H1 (cell line): Measurements from ENCODE around the gene THOP1. TPM values are rescaled to one million over a fixed set of nuclear protein-coding genes. Genes with fewer than 3 reads are reported as not detected.

ENCODE experiments used
- EGR1 ChIP-seq: IDR thresholded peaks from 2 replicates; pipeline ENCODE4 v1.6.1; 2011; ENCODE audit warnings: low read depth, low read length, borderline replicate concordance
- HDAC6 ChIP-seq: IDR thresholded peaks from one replicate; pipeline ENCODE4 v1.7.1; 2012; ENCODE audit warnings: low read depth, mild to moderate bottlenecking, inconsistent platforms, low read length, moderate library complexity
- NRF1 ChIP-seq: IDR thresholded peaks from 2 replicates; pipeline ENCODE4 v1.6.1; 2011; ENCODE audit warnings: mild to moderate bottlenecking, low read depth, low read length, improper control_type of control experiment
- RNF2 ChIP-seq: fragments of 200-900, 300-1000 bp; sonication (generic); IDR thresholded peaks from 2 replicates; pipeline ENCODE4 v1.7.1; 2016; ENCODE audit warnings: borderline replicate concordance, low read depth, mild to moderate bottlenecking, antibody characterized with exemption, low read length; ENCODE audit not compliant: poor library complexity, severe bottlenecking; ENCODE audit errors: missing control alignments
- polyA plus RNA-seq, 7 experiments: library from polyadenylated mRNA; depleted of rRNA in 3 of 7; stranded (reverse) in 5 of 7; unstranded in 2 of 7; fragments of >200 nt in 5 of 7; fragments of 200-250 nt in 2 of 7; gene quantifications; 1 replicate in 5 of 7; 2 replicates in 1 of 7; 4 replicates in 1 of 7; pipeline versions ENCODE4 v1.2.1 to v1.2.3, GENCODE V29; 2011 to 2013; ENCODE audit warnings: missing spikeins in 2 of 7, mixed read lengths in 2 of 7
- total RNA-seq: library from RNA; stranded (reverse); fragmentation: NEBNext Ultra II Directional; extraction: Animal tissue kit (Norgen Biotek cat#: 25700); gene quantifications from 2 replicates; pipeline ENCODE4 v1.2.1, GENCODE V29; 2021

Gene THOP1
- total and polyA plus RNA-seq, 2 of the 8 experiments (the other 6 are each of a cell fraction or from before 2014, with no cell fraction given): 136 to 159 TPM

DNA sequence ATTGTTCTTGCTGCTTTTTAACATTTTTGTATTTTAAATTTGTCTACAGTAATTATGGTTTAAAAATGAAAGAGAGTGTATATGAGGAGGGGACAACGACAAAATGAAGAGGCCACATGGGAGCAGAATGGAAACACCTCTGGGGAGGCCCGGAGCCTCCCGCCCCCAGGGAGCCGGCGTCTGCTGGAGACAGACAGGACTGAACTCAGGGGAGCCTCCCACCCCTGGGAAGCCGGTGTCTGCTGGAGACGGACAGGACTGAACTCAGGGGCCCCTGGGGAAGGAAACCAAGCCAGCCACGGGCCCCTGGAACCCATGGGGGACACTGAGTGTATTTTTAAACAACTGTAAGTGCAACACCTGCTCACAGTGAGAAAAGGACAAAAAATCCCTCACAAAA is 28.8 kb upstream of the THOP1 start (continued):
- TF ChIP-seq NRF1 (no peak), RNF2 (no peak), EGR1 (no peak), HDAC6 (no peak)
